Glomerular visceral epithelial cell (primary cell): Measurements from ENCODE around the gene PLCH1.

ENCODE experiments used
- DNase-seq: peaks from one replicate; pipeline ENCODE4 v3.0.0-alpha.2; 2016; ENCODE audit errors: extremely low spot score

The PLCH1 gene

DNA sequence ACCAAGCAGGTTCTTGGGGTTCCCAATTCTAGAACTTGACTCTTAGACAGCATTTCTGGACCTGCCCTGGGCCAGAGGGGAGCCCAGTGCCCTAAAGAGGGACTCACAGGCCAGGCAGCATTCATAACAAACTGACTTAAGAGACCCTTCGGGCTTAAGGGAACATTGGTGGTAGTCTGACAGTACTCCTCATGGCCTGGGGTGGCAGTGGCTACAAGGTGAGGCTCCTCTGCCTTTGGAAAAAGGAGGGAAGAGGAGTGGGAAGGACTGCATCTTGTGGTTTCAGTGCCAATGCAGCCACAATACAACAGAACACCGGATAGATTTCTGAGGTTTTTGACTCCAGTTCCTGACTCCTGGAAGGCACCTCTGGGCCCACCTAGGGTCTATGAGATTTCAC lies 279.2 kb downstream of the PLCH1 start:
- DNase-seq: no peak

DNA sequence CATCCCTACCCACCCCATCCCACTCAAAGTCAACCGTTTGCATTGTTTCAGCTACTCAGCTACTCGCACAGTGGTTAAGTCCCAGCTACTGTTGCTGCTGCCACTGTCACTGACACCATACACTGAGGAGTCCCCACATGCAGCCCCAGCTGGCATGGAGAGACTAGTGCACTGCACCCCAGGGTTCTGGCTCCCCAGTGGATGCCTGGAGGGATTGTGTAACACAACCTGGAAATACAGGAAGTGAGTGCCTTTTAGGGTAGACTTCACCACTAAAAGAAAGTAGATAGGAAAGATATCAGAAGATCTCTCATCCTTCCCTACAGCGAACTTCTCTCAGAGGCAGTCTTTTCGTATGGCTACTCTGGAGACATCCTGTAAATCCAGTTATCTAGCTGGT lies 282.2 kb downstream of the PLCH1 start:
- DNase-seq: no peak

DNA sequence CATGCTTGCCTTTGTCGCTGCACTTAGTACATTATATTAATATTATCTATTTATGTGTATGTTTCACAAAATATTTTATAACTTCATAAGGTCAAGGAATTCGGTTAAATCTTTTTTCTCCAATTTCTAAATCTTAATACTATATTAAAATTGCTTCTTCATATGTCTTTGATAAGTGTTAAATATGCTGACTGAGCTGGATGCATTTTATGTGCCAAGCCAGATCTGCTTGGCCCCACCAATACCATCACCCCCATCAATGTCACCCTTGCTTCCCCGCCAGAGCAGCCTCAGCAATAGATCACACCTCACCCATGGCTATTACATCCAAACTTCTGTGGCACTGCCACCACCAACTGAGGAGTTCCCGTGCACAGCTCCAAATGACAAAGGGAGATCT lies 287.3 kb downstream of the PLCH1 start:
- no peak for DNase-seq

DNA sequence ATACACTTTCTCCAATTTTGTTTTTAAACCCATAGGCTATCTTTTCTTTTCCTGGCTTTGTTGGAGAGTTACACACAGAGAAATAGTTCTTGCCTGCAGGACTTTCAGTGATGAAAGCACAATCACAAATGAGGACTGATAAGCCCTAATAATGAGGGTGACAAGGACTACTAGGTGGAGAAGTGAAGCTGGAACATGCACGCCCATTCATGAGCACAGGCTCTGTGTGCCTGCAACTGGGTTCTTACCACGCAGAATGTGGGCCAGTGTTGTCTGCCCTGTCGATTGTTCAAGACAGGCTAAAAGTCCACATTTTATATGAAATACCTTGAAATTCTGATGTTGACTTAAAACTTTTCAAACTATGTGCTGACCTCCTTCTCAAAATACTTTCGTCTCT lies 289.1 kb downstream of the PLCH1 start:
- DNase-seq: no peak

DNA sequence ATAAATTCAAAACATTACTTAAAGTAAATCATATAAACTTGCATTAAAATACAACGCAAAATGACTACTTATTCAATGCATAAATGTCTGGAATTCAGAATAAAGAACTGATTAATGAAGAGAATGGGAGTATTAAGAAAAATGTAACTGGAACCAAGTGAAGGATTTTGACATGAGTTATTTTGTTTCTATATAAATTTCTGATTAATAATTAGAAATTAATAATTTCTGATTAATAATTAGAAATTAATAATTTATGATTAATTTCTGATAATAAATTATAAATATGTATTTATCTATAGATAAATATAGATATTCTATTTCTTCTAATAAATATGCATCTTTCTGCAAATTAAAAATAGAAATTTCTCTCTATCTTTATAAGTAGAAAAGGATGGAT lies 291.4 kb downstream of the PLCH1 start:
- no peak for DNase-seq

DNA sequence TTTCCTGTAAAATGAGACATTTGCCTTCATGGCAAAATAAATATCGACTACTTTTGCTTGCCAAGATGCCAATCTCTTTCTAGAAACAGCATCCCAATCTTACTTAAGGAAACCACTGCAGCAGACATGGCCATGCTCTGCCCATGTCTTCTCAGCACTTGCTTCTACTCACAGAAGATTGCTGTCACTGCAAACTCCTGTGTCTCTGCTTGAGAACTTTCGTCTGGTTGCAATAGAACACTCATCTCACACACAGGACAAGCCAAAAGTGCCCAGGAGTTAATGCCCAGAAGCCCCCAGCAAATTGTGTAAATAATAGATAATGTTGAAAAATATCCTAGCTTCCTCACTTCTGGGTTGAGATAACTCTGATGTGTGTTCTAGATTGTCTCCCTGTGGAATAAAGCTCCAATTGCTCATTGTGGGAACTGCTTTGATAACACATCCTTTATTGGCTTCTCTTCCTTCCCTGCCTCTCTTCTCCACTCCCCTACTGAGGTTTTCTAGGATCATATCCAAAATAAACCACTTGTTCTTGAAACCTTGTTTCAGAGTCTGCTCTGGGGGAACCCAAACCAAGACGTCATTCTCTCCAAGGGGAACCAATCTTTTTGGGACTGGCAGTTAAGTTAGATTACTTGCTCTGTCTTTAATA lies 295.1 kb downstream of the PLCH1 start:
- no peak for DNase-seq

DNA sequence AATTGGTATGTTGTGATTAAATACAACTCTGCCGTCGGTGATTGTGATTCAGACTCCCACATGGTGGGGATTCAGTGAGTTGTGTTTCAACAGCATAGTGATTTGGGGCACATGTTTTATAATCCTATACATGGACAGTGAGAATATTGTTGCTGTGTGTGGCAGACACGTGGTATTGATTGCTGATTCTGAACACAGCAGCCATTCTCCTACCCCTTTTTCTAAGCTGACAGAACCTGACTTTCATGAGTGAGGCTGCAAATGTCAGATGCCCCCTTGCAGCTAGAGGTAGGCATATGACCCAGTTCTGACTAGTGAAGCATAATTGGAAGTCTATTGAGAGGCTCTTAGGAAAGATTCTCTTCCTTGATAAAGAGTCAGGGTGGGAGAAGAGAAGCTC lies 296.3 kb downstream of the PLCH1 start:
- DNase-seq: no peak

DNA sequence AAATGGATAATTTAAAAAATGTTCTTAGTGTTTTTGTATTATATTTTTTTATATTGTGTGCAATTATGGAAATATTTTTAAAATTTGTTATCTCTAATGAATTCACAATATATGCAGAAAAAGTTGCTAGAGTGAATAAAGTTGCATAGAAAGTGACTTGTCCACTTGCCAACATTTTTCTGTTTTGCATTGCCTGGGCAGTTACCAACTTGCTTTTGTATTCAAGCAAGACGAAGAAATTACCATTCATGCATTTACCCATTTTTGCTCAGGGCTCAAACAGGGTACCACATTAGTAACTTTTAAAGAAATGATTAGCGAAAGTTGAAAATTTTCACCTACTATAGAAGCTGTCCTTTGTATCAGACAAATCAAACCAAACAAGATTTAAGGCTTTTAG lies 298.5 kb downstream of the PLCH1 start:
- no peak for DNase-seq

DNA sequence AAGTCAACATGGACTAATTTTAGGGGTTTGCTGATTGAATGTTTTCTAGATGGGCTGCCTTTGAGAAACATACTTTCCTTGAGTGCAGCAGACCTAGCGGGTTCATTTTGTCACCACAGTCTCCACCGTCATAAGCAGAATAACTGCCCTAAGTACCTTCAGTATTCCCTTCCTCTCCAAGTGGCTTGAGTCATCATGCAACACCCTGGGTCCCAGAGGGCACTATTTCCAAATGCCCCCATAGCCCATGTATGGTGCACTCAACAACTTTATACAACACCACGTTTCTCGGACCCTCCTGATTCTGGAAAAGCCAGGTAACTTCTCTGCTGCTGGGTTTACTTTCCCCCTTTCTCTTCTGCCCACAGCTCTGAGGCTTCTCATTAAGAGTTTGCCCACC lies 300.1 kb downstream of the PLCH1 start:
- DNase-seq: no peak

DNA sequence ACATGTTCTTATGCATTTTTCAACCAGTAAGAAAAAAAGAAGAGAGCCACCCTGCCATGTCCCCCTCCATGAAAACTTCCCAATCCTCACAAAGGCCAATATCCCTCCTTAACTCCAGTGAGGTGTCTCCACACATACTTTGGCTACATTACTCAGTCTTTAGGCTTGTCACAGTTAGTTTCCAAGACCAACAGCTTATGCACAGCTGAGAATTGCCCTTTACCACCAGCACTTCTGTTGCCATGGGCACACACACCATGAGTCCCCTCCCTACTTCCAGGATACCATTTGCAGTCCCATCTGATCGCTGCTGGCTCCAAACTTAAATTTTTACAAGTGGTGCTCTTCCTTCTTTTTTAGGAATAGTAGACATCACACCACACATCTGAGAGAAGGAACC lies 301.1 kb downstream of the PLCH1 start:
- DNase-seq: no peak

DNA sequence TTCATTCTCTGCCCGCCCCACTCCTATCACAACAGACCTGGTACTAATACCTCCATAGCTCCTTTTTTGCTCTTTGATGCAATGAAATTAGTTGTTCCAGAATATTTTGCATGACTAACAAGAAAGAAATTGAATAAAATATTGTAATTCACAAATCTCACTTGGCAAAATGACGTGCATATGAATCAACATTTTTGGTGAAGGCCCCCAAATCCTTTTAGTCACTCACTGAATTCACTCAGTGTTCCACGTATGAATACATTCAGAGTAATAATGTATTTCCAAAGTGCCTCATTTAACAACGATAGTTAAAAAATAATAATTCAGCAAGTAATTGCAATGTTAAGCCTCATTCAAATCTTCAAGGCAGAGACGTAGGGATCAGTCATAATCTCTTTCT lies 302.8 kb downstream of the PLCH1 start:
- DNase-seq: no peak

DNA sequence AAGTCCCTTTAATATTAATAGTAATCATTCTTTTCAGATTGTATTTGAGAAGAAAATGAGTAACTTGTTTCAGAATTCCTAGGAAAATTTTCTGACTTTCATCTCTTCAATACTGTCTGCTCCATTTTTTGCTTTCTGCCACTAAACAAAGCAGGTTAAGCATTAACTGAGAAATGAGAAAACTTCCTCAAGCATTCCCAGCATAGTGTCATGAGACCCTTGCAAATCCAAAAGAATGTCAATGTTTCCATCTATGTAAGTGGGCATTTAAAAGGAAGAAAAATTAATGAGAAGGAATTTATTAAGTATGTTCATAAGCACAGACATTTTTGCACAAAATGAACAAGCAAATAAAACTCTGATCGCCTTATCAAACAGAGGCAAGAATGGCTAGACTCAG lies 303.4 kb downstream of the PLCH1 start:
- no peak for DNase-seq

DNA sequence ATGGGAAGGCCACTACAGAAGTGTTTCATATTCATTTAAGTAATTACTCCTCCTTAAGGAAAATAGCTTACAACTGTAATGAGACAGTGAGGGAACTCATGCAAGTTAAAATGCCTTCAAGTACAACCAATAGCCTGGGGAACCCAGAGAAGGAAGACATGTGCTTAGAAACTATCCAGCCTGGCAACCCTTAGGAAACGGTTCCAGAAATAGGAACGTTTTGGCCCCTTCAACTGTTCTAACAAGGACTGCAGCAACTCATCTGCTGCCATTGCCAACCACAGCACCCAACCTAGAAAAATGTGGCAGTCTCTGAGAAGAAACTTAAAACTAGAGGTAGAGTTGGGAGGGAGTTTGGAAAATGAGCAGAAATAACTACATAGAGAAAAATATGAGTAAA lies 303.8 kb downstream of the PLCH1 start:
- no peak for DNase-seq

DNA sequence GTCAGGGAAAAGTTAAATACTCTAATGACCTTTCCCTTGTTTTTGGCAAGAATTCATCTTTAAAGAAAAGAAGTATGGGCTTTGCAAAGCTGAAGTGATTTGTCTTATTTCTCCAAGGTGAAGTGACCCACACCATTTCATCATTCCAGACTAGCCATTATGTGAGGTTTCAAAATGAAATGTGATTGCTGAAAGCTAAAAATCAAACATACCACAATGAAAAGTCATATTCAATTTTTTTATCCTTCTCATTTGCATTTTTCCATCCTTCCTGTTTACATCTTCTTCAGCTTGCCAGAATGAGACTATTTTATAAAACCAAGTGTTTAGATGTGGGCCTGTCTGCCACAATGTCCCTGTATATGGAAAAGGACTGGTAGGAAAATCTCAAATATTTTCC lies 309.1 kb downstream of the PLCH1 start:
- DNase-seq: no peak

DNA sequence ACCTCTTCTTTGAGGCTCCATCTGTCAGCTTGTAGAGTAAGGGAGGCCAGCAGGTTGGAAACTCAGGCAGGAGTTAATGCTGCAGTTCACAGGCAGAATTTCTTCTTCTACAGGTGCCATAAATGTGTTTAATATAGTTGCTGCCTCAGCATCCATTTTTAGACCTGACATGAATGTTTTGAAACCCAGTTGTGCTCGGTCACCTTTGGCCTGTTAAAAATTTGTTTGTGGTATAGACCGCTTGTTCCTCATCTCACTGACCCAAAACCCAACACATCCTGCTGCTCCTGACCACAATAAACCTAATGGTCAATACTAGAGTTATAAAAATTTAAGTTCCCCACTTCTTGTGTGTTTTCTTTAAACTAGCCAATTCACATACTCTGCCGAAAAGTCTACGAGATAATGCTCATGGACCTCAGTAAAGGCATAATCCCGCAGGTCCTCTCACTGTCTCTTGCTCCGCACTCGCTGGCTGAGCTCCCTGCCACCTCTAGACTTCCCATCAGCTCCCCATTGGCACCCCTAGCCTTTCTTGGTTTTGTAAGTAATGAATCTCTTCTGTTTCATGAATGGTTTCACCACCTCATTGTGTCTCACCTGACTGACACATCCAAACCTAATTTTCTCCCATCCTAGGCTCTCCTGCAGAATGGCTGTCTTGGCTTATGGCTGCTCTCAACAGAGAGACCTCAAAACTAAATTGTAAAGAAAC lies 312.9 kb downstream of the PLCH1 start:
- no peak for DNase-seq

DNA sequence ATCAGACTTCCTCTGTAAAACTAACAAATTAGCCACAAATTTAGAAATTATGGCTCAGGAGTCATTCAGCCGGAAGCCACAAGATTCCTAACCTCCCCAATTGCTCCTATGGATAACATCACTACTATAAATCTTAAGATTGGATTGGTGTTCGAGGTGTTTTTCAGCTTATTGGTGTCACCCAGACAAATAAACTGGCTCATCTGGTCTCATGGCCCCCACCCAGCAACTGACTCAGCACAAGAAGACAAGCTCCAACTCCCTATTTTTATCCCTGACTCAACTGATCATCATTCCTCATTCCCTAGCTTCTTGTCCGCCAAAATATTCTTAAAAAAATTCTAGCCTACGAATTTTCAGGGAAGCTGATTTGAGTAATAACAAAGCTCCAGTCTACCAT lies 316.3 kb downstream of the PLCH1 start:
- DNase-seq: no peak

DNA sequence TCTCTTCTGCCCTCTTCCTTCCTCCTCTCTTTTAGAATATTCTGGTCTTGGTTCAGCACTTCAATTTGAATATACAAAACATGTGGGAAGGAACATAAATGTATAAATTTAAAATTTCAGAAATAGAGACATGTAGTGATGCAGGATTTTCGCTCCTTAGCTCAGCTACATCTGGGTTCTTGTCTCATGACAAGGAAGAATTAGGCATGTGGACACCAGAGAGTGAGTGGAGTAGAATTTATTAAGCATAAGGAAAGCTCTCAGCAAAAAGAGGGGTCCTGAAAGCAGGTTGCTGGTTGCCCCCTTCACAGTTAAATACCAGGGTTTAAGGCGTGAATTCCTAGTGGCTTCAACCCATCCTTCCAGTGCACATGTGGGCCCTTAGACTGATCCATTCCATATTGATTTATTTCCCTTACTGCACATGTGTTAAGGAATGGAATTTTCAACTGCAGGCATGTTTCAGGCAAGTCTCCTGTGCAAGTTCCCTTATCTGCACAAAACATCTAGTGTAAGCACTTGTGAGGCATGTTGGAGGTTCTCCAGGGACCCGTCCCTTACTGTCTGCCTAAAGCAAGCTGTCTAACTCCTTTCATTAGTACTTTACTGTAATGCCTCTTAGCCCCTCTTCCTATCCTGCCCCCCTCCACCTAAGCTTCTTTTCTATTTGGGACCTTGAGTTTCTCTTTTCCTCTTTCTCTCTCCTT lies 318.2 kb downstream of the PLCH1 start:
- DNase-seq: no peak

DNA sequence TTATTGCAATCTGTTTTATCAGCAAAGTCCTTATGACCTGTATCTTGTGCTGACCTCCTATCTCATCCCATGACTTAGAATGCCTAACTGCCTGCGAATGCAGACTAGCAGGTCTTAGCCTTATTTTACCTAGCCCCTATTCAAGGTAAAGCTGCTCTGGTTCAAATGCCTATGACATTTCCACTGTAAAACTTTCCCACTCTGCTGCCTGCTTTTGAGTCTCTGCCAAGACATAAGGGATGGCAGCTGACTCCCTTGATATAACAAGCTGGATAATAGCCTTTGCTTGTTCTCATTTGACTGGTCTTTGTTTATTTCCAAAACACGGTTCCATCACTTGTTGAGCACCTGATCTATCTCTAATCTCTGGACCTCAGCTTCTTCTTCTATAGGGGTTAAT lies 319.5 kb downstream of the PLCH1 start:
- DNase-seq: no peak

DNA sequence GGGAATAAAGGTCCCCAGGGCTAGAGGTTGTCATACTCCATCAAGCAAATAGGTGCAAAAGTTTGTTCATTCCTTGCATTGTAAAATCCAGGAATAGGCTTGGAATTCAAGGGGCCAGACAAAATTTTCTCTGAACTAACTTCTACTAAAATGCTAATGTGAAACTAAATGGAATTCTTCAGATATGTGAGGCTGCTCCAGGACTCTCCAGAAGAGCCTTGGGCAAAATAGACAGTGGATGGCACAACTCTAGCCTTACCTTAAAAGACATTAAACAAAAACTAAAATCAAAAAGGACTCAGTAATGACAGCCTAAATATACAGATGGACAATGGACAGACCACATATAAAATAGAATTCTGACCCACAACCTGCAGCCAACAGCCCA lies 320.6 kb downstream of the PLCH1 start:
- DNase-seq: no peak

DNA sequence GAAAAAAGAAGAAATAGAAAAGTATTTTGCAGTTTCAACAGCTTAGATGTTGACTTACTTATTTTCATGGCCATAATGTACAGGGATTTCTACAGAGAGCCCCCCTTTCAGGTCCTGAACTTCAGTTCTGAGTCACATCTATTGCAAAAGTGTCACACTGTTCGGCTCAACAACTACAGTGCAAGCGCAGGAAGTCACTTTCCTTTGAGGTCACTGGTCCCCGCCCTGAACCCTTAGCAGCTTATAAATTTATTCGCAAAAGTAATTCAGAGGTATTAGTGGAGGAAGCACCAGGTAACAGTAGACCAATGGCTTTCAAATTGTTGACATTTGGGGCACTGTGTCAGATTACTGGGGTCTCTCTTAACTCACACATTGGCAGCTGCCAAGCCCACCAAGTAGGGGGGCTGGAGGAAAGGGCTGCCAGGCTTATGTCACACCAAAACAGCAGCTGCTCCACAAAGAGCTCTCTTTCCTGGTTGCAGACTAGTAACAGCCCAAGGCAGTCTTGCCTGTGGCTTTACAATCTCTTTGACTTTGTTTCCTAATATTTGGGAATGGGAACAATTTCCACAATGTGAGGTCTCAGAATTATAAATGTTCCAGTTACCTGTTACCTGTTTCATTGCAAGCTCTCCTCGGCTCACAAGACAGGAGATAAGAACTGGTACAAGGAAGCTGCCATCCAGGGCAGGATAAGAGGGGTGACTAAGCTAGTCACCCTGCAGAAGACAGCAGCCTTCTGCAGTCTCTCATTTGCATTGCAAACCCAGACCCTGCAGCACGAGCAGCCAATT lies 321.1 kb downstream of the PLCH1 start:
- DNase-seq: no peak

DNA sequence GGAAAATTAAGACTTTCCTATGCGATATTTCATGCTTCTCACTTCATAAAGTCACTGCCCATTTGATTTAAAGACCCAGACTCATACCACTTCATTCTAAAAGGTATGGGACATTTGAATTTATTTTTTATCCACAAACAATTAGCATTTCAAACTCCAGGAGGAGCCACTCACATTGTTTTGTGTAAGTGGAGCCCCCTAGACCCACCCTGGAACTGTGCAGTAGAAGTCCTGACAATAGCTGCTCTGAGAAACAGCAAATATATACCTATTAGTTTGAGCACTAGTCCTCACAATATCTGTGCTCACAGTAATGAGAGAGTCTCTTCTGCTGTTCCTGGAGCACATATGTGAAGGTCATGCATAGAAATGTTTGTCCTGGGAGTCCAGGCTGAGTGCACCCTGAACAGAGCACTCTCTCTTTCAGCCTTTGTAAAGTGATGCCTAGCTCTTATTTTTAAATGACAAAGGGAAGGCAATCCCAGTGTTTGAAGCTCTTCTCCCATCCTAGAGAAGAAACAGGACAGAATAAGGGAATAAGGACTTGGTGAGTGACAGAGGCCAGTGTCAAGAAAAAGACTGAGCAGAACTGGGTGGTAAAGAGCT lies 323.9 kb downstream of the PLCH1 start:
- DNase-seq: no peak

DNA sequence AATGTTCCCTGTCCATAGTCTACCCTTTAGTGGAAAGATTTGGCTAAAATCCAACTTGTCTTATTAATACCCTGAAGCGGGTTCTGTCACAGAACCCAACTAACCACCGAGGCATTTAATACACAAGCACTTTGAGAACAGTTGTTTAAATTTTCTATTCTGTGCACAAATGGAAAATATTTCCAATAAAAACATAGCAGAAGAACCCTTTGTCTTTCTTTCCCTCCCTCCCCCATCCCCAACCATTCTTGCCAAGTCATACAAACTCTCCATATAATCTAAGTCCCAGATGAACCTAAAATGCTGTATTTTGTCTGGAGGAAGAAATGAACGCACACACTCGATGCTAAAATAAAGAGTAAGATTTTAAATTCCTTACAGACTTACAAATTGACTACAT lies 324.5 kb downstream of the PLCH1 start:
- DNase-seq: no peak
